Measurements from ENCODE around the gene AKR1C4.

- TF ChIP-seq CTCF (IDR thresholded peaks at IDR 0.05) (no peak), POLR2A (IDR thresholded peaks at IDR 0.05) (no peak), POLR2AphosphoS5 (IDR thresholded peaks at IDR 0.05) (no peak), EP300 (IDR thresholded peaks at IDR 0.05) (no peak)
Measured at GRCh38 chr10:5157501-5157900, 39.1 kb upstream of the AKR1C4 start.

All from gastroesophageal sphincter (tissue), 3 donors.